ENCODE data around the gene ST6GALNAC3.

DNA sequence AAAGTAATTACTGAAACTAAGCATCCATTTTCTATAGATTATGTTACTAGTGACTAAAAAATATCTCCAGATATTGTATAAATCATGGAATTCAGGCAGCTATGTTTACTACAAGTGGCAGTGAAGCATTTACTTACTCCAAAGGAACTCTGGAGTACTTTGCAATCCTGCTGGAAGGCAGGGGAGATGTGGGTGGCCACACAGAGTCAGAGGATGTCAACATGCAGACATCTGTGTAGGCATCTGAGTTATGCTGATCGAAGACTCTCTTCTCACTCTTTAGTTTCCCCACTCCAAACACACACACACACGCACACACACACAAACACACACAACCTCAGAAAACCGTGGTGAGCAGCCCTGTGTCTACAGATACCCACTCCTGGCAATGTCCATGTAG is 112.9 kb downstream of the ST6GALNAC3 start:
- TF ChIP-seq EP300 (IDR thresholded peaks at IDR 0.05) (no peak), CEBPB (IDR thresholded peaks at IDR 0.05) (no peak), PHF8 (IDR thresholded peaks at IDR 0.05; ENCODE audit: borderline replicate concordance, low read depth) (no peak), MAX (IDR thresholded peaks at IDR 0.05) (no peak), SREBF2 (IDR thresholded peaks at IDR 0.05) (no peak), CTCF (IDR thresholded peaks at IDR 0.05) (no peak), POLR2A (IDR thresholded peaks at IDR 0.05; ENCODE audit: low read length) (no peak), ZNF302 (CRISPR knock-in tag; IDR thresholded peaks at IDR 0.05) (no peak), GATA3 (IDR thresholded peaks at IDR 0.05; ENCODE audit: borderline replicate concordance) (no peak)
- TF ChIP-seq, protein P1, sequence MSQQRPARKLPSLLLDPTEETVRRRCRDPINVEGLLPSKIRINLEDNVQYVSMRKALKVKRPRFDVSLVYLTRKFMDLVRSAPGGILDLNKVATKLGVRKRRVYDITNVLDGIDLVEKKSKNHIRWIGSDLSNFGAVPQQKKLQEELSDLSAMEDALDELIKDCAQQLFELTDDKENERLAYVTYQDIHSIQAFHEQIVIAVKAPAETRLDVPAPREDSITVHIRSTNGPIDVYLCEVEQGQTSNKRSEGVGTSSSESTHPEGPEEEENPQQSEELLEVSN (IDR thresholded peaks at IDR 0.05; ENCODE audit: borderline replicate concordance, low read depth), result no peak

Measured in A549 (cell line).